ENCODE measurements around the gene GPR158.
A peak's percentile ranks its signal among the peaks of the same experiment; 100 is the strongest.

GPR158 gene

GRCh38 chr10:25565570-25565969 is 390.8 kb downstream of the GPR158 start:
- no peak for DNase-seq (ENCODE audit: low read depth)
- H3K4me3 ChIP-seq (ENCODE audit: low read length): no peak overlapping the region
- no peak for TF ChIP-seq CTCF (IDR thresholded peaks at IDR 0.05; ENCODE audit: insufficient read depth, low read depth, low read length, missing control alignments)

- no peak overlapping the region for H3K4me3 ChIP-seq (ENCODE audit: low read length)
- no peak for TF ChIP-seq CTCF (IDR thresholded peaks at IDR 0.05; ENCODE audit: insufficient read depth, low read depth, low read length, missing control alignments)
- DNase-seq (ENCODE audit: low read depth): no peak
Observed at GRCh38 chr10:25573316-25573715, 398.5 kb downstream of the GPR158 start.

- no peak overlapping the region for H3K4me3 ChIP-seq (ENCODE audit: low read length)
- TF ChIP-seq CTCF (IDR thresholded peaks at IDR 0.05; ENCODE audit: insufficient read depth, low read depth, low read length, missing control alignments): no peak
- peak; percentile 2 for DNase-seq (ENCODE audit: low read depth)
Observed at GRCh38 chr10:25575343-25575742, 400.5 kb downstream of the GPR158 start.

GRCh38 chr10:25578061-25578460 is 403.3 kb downstream of the GPR158 start:
- DNase-seq (ENCODE audit: low read depth): peak; percentile 27
- no peak overlapping the region for H3K4me3 ChIP-seq (ENCODE audit: low read length)
- TF ChIP-seq CTCF (IDR thresholded peaks at IDR 0.05; ENCODE audit: insufficient read depth, low read depth, low read length, missing control alignments): no peak

- no peak for TF ChIP-seq CTCF (IDR thresholded peaks at IDR 0.05; ENCODE audit: insufficient read depth, low read depth, low read length, missing control alignments)
- DNase-seq (ENCODE audit: low read depth): no peak
- no peak overlapping the region for H3K4me3 ChIP-seq (ENCODE audit: low read length)
Observed at GRCh38 chr10:25582961-25583360, 408.2 kb downstream of the GPR158 start.

GRCh38 chr10:25600651-25601050 is 425.9 kb downstream of the GPR158 start:
- no peak overlapping the region for H3K4me3 ChIP-seq (ENCODE audit: low read length)
- no peak for TF ChIP-seq CTCF (IDR thresholded peaks at IDR 0.05; ENCODE audit: insufficient read depth, low read depth, low read length, missing control alignments)
- no peak for DNase-seq (ENCODE audit: low read depth)

- DNase-seq (ENCODE audit: low read depth): no peak
- no peak overlapping the region for H3K4me3 ChIP-seq (ENCODE audit: low read length)
- TF ChIP-seq CTCF (IDR thresholded peaks at IDR 0.05; ENCODE audit: insufficient read depth, low read depth, low read length, missing control alignments): no peak
Observed at GRCh38 chr10:25604591-25604990, 429.8 kb downstream of the GPR158 start.

All from epithelial cell of esophagus (primary cell).